AG09309 (cell line): Measurements from ENCODE around the gene NEU1.
"Not testable (repeated sequence)": the region's sequence is repeated elsewhere in the genome, so short reads cannot be mapped to it uniquely, and the experiment has no call there.

Experiments used
- DNase-seq: peaks from one replicate; pipeline ENCODE4 v3.0.0-alpha.2; 2010; ENCODE audit warnings: low read depth
- H3K4me3 ChIP-seq: 2 replicates; pipeline ENCODE4 v1.5.1; 2011; ENCODE audit warnings: mild to moderate bottlenecking, low read depth, low read length, moderate library complexity; ENCODE audit not compliant: control insufficient read depth
- TF ChIP-seq, protein P1 (sequence below): IDR thresholded peaks from 2 replicates; pipeline ENCODE4 v1.5.1; 2011; ENCODE audit warnings: mild to moderate bottlenecking, low read depth, low read length, inconsistent platforms; ENCODE audit not compliant: insufficient read depth, control insufficient read depth; ENCODE audit errors: missing control alignments

NEU1 gene

GRCh38 chr6:31862344-31863235 lies at the start of gene NEU1:
Gene NEU1 (minus strand): TSS chr6:31862821. CDS start chr6:31862776, 45 bp downstream.
- TF ChIP-seq, protein P1, sequence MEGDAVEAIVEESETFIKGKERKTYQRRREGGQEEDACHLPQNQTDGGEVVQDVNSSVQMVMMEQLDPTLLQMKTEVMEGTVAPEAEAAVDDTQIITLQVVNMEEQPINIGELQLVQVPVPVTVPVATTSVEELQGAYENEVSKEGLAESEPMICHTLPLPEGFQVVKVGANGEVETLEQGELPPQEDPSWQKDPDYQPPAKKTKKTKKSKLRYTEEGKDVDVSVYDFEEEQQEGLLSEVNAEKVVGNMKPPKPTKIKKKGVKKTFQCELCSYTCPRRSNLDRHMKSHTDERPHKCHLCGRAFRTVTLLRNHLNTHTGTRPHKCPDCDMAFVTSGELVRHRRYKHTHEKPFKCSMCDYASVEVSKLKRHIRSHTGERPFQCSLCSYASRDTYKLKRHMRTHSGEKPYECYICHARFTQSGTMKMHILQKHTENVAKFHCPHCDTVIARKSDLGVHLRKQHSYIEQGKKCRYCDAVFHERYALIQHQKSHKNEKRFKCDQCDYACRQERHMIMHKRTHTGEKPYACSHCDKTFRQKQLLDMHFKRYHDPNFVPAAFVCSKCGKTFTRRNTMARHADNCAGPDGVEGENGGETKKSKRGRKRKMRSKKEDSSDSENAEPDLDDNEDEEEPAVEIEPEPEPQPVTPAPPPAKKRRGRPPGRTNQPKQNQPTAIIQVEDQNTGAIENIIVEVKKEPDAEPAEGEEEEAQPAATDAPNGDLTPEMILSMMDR: no peak
- peak within 1 kb of the TSS; percentile 88 for H3K4me3 ChIP-seq
- DNase-seq: peak; percentile 99

DNA sequence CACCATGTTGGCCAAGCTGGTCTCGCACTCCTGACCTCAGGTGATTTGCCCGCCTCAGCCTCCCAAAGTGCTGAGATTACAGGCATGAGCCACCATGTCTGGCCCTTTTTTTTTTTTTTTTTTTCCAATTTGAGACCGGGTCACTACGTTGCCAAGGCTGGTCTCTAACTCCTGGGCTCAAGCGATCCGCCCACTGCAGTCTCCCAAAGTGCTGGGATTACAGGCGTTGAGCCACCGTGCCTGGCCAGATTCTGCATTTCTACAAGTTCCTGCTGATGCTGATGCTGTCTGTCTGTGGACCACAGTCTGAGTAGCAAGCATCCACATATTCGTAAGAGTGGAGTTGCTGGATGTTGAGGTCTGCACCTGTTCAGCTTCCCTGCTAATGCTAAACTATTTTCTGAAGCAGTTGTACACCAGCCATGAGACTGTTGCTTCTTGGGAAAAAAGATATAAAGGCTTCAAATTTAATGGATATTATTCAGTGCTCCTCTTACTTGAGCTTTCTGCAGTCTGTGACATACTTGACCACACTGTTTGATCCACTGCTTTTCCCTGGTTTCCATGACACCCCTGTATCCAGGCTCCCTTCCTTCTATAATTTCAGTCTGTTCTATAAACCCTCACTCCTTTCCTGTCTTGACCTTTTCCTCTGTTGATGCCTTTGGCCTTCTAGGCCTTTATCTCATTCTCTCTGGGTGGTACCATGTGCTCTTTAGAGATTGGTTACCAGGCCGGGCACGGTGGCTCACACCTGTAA lies 49.4 kb upstream of the NEU1 start:
- no peak for DNase-seq
- no peak overlapping the region for H3K4me3 ChIP-seq
- TF ChIP-seq, protein P1: no peak

GRCh38 chr6:31909298-31909697 lies 46.7 kb upstream of the NEU1 start:
- not testable (repeated sequence) for H3K4me3 ChIP-seq, DNase-seq

GRCh38 chr6:31908791-31909190 lies 46.2 kb upstream of the NEU1 start:
- no peak overlapping the region for H3K4me3 ChIP-seq
- TF ChIP-seq, protein P1: no peak
- no peak for DNase-seq

DNA sequence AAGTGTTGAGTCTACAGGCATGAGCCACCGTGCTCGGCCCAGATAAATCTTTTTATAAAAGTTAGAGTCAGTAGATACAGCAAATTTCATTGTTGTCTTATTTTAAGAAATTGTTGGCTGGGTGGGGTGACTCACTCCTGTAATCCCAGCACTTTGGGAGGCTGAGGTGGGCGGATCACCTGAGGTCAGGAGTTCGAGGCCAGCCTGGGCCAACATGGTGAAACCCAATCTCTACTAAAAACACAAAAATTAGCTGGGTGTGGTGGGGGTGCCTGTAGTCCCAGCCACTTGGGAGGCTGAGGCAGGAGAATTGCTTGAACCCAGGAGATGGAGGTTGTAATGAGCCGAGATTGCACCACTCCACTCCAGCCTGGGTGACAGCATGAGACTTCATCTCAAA lies 45.6 kb upstream of the NEU1 start:
- H3K4me3 ChIP-seq, DNase-seq: not testable (repeated sequence)

DNA sequence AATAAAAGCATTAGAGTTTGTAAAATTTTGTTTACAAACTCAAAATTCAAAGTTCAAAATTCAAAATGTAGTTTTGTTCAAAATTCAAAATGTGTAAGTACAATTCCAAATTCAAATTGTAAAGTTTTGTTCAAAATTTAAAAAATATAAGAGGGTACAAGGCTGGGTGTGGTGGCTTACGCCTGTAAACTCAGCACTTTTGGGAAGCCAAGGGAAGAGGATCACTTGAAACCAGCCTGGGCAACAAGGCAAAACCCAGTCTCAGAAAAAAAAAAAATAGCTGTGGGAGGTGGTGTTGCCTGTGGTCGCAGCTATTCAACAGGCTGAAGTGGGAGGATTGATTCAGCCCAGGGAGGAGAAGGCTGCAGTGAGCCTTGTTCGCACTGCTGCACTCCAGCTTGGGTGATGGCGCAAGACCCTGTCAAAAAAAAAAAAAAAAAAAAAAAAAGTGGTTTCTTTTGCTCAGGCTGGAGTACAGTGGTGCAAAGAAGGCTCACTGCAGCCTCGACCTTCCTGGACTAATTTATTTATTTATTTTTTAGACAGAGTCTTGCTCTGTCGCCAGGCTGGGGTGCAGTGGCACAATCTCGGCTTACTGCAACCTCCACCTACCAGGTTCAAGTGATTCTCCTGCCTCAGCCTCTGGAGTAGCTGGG lies 44.7 kb upstream of the NEU1 start:
- peak; percentile 67 for DNase-seq
- TF ChIP-seq, protein P1: no peak
- H3K4me3 ChIP-seq: no peak overlapping the region

GRCh38 chr6:31906727-31907126 lies 44.1 kb upstream of the NEU1 start:
- DNase-seq, H3K4me3 ChIP-seq: not testable (repeated sequence)

DNA sequence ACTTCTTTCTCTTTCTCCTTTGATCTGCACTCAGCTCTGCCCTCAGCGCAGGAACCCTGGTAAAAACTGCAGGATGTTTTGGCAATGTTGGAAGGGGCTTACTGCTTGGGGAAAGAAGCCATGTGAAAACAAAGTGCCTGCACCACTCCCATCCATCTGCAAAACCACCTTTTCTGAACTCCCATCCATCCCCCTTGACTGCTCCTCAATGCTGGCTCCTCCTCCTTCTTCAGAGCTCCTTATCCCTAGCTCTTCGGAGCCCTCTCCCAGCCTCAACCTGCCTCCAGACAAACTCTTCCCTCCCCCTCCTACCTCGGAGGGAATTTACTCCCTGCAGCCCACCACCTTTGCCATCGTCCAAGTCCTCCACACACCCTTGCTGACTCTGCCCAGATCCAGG lies 43.5 kb upstream of the NEU1 start:
- TF ChIP-seq, protein P1: no peak
- DNase-seq: no peak
- no peak overlapping the region for H3K4me3 ChIP-seq
